Fibroblast of peridontal ligament (primary cell): ENCODE results near the gene NUCKS1.

ENCODE experiments used
- DNase-seq: peaks from one replicate; pipeline ENCODE4 v3.0.0-alpha.2; 2010; ENCODE audit errors: extremely low read depth

The NUCKS1 gene

DNA sequence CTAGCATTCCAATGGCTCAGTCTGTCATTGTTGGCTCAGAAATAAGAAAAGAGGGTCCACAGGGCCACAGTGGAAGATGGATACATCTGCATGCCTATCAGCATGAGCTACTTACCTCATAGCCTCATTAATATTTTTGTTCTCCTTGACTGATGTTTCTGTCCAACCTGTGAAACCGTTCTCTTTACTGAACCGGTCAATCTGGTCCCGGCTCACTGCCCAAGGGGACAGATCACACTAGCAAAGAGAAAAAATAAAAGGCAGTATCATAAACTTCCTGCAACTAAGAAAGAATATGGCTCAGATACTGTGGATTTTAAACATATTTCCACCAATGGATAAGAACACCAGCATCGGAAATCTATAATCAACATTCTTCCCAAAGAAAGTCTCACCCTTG is 20.6 kb upstream of the NUCKS1 start:
- DNase-seq = no peak

DNA sequence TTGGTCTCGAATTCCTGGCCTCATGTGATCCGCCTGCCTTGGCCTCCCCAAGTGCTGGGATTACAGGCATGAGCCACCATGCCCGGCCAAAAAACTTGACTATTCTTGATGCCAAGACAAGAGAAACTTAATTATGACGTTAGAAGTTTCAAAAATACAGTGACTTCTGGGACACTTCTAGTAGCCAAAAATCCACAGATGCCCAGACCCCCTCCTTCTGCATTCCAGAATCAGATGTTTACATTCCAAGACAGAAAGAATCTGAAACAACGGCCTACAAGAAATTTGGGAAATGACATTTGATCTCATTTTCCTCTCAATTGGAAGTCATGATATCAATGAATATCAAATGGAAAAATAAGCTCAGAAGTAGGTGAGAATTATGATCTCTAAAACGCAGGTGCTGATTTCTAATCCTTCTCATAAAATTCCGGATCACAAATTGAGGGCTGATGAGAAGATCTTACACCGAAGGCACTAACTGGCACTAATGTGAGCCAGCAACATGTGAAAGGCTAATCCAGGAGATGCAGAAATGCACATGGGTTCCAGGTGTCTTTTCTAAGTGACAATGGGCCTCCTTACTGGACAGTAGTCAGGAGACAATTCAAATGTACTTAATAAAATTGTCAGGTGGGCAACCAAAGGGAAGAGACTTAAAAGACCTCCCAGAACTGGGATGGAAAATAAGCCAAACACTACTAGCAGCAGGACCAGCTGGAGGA is 19.8 kb upstream of the NUCKS1 start:
- DNase-seq = peak; percentile 80

DNA sequence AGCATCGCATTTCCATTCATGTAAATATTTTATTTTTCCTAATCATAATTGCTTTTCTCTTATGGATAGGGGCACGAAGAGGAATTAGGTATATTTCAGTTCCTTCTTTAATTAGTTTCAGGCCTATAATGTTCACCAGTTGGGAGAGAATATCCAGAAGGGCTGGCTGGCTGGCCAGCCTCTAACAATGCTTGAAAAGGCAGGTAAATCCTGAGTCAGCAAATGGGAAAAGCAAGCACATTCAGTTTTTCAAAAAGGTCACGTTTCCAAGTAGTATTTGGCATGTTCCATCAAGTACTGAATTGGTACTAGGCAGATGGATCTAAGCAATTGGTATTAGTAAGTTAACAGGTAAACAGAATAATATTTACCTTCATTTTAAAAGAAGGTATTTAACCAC is 17.3 kb upstream of the NUCKS1 start:
- no peak for DNase-seq

DNA sequence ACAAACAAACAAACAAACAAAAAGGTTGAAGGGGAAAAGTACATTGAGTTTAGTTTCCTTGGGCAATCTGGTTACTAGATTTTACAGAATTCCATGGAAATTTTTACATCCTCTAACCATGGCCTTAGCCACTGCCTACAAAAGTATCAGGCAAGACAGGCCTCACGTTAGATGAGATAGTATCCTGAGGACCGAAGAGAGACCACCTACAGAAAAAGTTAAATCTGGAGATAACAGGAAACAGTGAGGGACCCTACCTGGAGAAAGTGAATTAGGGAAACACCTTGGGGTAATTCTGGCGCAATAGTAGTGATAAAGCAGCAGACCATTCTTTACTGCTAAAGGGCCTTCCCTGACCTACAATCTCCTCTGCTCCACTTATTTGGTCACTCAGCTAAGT is 16.6 kb upstream of the NUCKS1 start:
- DNase-seq = no peak

DNA sequence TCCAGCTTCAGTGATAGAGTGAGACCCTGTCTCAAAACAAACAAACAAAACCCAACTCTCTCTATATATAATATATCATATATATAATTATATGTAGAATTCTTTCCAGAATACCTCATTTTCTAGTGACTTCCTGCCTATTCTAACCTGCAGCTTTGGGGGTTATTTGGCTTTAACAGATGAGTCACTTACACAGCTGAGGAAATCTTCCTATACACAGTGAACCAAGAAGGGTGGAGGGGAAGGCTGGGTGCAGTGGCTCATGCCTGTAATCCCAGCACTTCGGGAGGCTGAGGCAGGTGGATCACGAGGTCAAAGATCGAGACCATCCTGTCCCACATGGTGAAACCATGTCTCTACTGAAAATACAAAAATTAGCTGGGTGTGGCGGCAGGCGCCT is 16.1 kb upstream of the NUCKS1 start:
- DNase-seq = no peak

DNA sequence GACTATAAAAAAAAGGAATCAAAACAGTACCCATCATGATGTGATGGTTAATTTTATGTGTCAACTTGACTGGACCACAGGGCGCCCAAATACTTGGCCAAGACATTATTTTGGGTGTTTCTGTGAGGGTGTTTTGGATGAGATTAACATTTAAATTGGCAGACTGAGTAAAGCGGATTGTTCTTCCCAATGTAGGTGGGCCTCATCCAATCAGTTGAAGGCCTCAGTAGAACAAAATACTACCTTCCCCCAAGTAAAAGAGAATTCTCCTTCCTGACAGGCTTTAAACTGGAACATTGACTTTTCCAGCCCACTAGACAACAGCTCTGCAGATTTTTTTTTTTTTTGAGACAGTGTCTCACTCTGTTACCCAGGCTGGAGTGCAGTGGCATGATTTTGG is 14.6 kb upstream of the NUCKS1 start:
- DNase-seq = no peak

DNA sequence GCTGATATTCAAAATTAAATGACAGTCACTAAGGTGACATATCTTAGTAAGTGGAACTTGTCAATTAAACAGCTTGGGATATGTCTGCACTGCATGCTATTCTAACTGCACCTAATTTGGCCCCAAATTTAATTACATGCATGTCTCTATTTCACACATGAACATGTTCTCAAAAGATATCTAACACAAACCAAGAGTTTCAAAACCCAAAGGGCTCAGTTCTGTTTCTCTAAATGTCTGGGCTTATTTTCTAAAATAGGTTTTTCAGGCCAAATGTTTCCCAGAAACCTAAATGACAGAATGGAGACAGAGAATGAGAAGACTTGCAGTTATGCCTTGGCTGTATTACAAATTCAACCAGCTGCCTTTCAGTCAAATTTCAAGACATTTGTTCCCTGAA is 14.0 kb upstream of the NUCKS1 start:
- no peak for DNase-seq

DNA sequence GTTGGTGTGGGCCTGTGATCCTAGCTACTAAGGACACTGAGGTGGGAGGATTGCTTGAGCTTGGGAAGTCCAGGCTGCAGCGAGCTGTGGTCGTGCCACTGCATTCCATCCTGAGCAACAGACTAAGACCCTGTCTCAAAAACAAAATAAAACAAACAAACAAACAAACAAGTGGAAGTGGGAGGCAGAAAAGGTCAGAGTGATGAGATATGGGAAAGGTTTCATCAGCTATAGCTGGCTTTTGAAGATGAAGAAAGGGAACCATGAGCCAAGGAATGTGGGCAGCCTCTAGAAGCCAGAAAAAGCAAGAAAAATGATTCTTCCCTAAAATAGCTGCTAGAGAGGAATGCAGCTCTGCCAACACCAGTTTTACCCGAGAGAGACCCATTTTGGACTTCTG is 10.6 kb upstream of the NUCKS1 start:
- DNase-seq = no peak

DNA sequence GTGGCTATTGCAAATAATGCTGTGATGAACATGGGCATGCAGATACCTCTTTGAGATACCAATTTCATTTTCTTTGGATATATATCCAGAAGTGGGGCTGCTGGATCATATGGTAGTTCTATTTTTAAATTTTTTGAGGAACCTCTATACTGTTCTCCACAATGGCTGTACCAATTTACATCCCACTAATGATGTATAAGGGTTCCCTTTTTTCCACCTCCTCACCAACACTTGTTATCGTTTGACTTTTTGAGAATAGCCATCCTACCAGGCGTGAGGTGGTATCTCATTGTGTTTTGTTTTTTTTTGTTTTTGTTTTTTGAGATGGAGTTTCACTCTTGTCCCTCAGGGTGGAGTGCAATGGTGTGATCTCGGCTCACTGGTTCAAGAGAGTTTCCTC is 6.6 kb upstream of the NUCKS1 start:
- no peak for DNase-seq

DNA sequence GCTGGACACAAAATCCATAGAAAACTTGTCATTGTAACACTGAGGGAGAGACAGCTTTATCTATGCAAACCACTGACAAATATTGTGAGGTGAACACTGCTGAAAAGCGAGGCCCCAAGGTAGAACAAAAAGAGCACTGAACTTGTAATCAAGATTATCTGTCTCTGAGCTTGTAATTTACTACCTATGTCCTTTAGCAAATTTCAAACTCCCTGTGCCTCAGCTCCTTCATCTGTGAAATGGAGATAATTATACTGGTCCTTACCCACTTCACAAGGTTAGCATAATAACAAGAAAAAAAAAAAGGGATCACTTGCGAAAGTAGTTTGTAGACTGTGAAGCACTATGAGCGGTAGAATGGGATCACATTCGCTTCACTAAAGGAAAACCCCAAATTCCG is 4.9 kb upstream of the NUCKS1 start:
- no peak for DNase-seq

DNA sequence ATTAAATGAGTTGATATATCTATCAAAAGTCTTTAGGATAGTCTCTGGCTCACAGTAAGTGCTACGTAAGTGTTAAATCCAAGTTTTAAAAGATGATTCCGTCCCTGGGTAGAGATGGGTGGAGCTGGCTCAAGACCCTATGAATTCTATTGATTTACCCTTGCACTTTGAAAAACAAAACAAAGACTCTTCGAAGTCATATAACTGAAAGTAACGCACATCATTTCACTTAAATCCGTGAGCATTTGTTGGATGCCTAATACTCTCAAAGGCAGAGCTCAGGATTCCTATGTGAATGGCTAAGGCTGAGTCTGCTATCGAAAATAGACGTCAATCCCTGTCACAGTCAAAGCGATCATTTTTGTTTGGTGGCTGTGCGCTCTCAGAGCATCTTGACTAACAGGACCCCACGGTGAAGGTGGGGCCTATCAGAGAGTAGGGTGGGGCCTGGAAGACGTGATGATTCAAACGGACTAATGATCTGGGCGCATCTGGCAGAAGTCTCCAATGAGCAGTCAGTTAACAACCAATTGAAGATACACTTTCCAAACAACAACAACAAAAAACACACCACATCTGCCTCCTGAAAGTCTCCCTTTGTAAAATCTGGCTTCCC is 1.2 kb upstream of the NUCKS1 start:
- no peak for DNase-seq

DNA sequence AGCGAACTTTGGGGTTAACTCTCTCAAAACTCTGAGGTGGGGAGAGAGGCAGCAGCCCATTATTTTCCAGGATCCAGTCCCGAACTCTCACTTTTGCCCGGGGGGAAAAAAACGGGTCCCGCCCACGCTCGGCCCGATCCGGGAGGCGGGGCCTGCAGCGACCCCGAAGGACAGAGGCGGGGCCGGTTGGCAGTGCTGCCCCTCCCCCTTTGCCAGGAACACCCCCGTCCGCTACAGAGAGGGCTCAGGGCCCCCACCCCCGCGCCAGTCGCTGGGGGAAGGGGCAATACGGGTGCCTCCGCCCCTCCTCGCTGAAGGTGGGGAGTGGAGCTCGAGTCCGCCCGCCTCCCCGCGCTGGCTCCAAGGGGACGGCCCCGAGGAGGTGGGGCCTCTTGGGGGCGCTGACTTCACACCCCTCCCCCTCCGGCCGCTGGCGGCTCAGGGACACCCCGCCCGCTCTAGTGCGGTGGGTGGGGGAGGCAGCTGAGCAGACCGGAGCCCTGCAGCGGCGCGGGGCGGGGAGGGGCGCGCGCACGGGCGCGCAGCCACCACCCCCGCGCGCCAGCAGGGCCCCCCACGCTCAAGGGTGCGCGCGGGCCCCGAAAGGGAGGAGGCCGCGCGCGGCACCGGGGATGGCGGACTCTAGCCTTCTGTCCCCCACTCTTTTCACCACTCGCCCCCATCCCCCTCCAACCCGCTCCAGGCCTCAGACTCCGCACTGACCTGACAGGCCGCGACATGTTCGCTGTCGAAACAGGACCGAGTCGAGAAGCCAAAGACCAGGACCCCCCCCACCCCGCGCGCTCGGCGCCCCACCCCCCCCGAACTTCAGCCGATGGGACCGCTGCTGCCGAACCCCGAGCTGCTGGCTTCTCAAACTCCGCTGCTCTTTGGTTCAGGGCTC is 496 bp downstream of the NUCKS1 start:
- peak; percentile 87 for DNase-seq

DNA sequence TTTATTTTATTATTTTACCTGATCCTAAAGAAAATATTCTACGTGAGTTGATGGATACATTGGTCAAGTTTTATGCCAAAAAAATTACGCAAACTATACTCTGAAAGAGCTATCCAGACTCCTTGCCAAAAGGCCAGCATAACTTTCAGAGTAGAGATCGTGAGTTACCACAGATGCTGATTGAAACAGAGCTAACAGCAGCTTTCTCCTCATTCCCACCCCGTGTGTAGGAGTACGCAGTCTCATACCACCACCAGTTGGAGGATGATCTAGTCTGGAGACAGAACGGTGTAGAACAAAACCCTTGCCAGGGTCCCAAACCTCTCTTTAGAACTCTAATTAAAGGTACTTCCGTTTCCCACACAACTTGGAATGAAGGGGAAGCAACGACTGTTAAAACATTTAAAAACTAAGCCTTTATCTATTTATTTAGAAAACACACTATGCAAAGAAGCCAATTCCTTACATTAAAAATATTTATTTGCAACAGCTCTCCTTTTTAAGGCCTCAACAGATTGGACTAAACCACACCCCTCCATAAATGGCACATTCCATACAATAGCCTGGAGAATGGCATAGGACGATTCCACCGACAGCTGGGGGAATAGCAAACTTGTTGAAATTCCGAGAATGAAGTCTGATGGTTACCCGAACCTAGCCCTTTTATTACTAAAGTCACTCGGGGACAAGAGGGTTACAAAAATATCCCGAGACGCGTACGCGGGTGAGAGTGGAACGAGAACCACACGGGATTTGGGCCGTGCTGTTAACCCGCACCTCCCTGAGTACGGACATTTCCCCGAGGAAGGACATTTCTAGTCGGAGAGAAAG is 1.4 kb downstream of the NUCKS1 start:
- peak; percentile 85 for DNase-seq

DNA sequence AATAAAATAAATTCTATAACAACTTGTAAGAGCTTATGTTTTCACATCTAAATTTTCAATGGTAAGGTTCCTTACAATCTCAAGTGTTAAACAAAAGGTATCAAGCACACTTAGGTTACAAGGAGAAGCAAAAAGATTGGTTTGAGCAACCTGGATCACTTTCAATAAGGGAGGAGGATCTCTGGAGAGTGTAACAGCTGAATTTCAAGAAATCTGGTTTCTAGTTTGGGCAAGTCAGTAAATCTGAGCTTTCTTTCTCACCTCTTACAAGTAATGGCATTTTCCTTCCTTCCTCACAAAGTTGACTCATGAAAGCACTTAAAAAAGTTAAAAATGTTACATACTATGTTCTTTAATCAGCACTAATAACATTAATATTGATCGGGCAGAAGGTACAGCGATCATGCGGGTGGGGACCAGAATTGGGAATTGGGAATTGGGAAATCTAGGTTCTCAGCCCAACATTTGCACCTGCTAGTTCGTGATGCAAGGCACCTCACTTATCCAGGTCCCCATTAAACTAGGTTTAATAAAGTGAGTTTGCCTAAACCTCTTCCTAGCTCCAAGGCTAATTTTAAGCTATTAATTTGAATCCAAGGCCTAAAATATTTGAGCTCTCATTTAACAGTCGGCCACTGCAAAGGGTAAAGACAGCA is 3.1 kb downstream of the NUCKS1 start:
- DNase-seq = peak; percentile 37

DNA sequence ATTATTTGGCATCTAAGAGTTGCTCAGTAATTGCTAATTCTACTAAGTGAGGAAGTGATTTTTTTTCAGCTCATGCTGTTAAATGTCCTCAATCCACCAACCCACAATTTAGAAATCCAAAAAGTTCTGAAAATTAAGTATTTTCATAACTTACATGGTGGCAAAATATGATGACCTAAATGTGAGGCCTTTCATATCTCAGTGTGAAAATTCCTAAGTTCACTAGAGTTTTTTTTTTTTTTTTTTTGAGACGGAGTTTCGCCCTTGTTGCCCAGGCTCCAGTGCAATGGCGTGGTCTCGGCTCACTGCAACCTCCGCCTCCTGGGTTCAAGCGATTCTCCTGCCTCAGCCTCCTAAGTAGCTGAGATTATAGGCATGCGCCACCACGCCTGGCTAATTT is 5.6 kb downstream of the NUCKS1 start:
- no peak for DNase-seq

DNA sequence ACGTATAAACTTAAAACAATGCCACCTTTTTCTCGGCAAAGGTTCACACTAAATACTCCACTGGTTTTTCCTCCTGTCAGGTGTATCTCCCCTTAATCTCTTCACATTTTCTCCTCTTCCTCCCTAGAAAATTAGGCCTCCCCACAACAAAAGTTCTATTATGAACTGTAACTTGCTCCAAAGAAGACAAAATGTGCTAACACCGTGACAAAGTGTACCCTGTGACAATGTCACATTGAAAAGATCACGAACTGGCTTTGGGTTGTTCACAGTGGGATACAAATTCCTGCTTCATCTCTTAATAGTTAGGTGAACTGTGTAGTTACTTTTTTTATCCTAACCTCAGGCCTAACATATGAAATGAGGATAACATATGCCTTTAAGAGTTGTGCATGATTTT is 6.0 kb downstream of the NUCKS1 start:
- DNase-seq = no peak

DNA sequence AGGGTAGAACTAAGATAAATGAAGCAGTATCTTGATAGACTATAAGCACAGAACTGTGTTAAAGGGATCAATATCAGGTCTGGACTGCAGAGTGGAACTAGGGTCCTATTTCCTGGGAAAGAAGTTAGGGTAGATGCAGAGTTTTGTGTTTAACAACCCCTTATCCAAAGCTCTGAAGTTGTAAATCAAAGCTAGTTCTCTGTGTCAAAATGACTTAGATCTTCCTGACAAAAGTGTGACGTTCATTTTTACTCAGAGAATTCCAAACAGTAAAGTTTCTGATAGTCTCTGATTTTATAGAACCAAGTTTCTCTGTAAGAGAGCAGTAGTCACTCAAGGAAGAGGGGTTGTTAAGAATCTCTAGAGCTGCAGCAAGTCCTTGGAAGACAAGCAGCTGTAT is 8.3 kb downstream of the NUCKS1 start:
- no peak for DNase-seq

DNA sequence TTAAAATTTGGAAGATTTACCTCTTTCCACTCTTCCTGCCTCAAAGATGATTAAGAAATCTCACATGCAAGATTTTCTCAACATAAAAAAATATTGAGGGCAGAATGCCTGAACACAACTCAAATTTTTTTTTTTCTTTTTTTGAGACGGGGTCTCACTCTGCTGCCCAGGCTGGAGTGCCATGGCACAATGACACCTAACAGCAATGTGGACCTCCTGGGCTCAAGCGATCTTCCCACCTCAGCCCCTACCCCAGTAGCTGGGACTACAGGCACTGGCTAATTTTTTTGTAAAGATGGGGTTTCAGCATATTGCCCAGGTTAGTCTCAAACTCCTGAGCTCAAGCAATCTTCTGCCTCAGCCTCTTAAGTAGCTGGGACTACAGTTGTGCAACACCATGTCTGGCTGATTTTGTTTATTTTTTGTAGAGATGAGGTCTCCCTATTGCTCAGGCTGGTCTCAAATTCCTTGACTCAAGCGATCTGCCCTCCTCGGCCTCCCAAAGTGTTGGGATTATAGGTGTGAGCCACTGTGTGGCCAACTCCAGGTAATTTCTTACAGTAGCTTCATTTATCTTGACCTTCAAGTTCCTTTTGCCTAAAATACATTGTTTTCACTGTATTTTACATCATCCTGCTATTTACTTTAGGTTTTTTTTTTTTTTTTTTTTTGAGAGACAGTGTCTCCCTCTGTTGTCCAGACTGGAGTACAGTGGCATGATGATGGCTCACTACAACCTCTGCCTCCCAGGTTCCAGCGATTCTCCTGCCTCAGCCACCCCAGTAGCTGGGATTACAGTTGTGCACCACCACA is 10.4 kb downstream of the NUCKS1 start:
- DNase-seq = peak; percentile 94

DNA sequence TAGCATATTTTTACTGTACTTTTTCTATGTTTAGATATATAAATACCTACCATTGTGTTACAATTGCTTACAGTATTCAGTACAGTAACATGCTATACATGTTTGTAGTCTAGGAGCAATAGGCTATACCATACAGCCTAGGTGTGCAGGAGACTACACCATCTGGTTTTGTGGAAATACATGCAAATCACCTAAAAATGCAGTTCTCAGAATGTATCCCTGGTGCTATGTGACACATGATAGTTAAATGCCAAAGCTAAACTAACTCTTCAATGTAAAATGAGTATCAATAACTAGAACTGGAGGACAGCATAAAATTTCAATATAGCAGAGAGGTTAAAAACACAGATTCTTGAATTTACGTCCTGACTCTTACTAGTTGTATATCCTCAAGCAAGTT is 14.8 kb downstream of the NUCKS1 start:
- DNase-seq = no peak

DNA sequence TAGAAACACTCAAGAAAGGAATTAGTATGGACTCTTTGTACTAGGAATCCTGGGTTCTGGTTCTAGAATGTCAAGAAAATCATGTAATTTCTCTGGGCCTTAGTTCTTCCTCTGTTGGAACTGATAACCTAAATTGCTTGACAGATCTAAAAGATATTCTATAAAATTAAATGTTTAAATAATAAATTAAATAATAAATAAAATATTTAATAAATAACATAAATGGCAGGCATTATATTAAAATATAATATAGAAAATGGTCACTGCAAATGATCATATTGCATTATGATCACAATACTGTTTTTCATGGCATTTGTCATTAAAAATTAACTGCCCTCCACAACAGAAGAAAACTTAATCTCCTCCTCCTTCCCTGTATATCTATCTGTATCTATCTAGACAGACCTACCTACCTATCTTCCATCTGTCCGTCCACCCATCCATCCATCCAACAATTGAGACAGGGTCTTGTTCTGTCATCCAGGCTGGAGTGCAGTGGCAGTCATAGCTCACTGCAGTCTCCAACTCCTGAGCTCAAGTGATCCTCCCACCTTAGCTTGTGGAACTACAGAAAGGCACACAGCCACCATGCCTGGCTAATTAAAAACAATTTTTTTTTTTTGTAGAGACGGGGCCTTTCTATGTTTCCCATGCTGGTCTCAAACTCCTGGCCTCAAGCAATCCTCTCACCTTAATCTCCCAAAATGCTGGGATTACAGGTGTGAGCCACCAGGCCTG is 16.4 kb downstream of the NUCKS1 start:
- no peak for DNase-seq
